ENCODE measurements around the gene SPCS1. TPM values are rescaled to one million over a fixed set of nuclear protein-coding genes. Genes with fewer than 3 reads are reported as not detected.
"Not testable (repeated sequence)": the region's sequence is repeated elsewhere in the genome, so short reads cannot be mapped to it uniquely, and the experiment has no call there.

The SPCS1 gene
- total RNA-seq, 1 donor from 2014 or later, result 132 TPM

DNA sequence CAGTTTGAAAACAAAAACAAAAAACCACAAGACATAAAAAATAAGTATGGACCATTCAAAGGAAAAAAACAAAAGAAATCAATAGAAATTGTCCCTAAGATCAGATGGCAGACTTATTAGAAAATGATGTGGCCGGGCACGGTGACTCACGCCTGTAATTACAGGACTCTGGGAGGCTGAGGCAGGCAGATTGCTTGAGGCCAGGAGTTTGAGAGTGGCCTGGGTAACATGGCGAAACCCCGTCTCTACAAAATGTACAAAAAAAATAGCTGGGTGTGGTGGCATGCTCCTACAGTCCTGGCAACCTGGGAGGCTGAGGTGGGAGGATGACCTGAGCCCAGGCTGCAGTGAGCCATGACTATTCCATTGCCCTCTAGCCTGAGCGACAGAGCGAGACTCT lies 16.6 kb downstream of the SPCS1 start:
- Mint-ChIP-seq H3K9me3 (peaks cover 5% of the 10 kb centered on the region), H3K36me3 (ENCODE audit: low read depth) (peaks cover 10% of the 10 kb centered on the region), H3K27me3 (ENCODE audit: insufficient read depth) (no peaks in the 10 kb centered on the region), H3K4me3 (no peak overlapping the region), H3K27ac (no peak overlapping the region), H3K4me1 (ENCODE audit: low read depth) (peaks cover 21% of the 10 kb centered on the region)
- DNase-seq (ENCODE audit: low spot score), result no peak
- intact Hi-C loops (cut with micrococcal nuclease), result no loop called here

DNA sequence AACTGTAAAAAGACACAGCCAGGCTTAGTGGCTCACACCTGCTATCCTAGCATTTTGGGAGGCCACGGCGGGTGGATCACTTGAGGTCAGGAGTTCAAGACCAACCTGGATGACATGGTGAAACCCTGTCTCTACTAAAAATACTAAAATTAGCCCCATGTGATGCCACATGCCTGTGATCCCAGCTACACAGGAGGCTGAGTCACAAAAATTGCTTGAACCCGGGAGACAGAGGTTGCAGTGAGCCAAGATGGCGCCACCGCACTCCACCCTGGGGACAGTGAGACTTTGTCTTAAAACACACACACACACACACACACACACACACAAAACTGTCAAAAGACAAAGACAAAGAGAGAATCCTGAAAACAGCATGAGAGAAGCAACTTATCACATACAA lies 18.0 kb downstream of the SPCS1 start:
- Mint-ChIP-seq H3K9me3 (peaks cover 16% of the 10 kb centered on the region), H3K4me1 (ENCODE audit: low read depth) (peaks cover 21% of the 10 kb centered on the region), H3K4me3 (no peak overlapping the region), H3K36me3 (ENCODE audit: low read depth) (peaks cover 11% of the 10 kb centered on the region), H3K27me3 (ENCODE audit: insufficient read depth) (no peaks in the 10 kb centered on the region), H3K27ac (no peak overlapping the region)
- DNase-seq (ENCODE audit: low spot score), result no peak
- intact Hi-C loops (cut with micrococcal nuclease), result no loop called here

DNA sequence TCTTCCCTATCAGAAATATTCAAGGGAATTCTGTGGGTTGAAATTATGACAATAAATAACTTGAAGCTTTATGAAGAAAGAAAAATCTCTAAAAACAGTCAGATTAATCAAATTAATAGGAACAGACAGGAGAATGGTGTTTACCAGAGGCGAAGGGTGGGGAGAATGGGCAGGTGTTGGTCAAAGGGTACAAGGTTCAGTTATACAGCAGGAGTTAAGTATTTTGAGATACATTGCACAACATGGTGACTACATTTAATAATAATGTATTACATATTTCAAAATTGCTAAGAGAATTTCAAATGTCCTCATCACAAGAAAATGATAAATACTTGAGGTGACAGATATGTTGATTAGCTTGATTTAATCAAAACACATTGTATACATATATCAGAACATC lies 18.6 kb downstream of the SPCS1 start:
- H3K27me3 Mint-ChIP-seq (ENCODE audit: insufficient read depth), result no peaks in the 10 kb centered on the region
- H3K9me3 Mint-ChIP-seq, result peaks cover 18% of the 10 kb centered on the region
- DNase-seq (ENCODE audit: low spot score), result no peak
- H3K4me3 Mint-ChIP-seq, result no peak overlapping the region
- H3K36me3 Mint-ChIP-seq (ENCODE audit: low read depth), result peaks cover 12% of the 10 kb centered on the region
- H3K4me1 Mint-ChIP-seq (ENCODE audit: low read depth), result peaks cover 21% of the 10 kb centered on the region
- no peak overlapping the region for H3K27ac Mint-ChIP-seq
- intact Hi-C loops (cut with micrococcal nuclease), result no loop called here

DNA sequence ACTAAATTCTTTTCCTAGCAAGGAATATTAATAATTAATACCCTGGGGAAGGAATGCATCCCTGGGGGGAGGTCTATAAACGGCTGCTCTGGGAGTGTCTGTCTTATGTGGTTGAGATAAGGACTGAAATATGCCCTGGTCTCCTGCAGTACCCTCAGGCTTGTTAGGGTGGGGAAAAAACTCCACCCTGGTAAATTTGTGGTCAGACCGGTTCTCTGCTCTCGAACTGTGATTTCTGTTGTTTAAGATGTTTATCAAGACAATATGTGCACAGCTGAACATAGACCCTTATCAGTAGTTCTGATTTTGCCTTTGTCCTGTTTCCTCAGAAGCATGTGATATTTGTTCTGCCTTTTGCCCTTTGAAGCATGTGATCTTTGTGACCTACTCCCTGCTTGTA lies 22.8 kb downstream of the SPCS1 start:
- intact Hi-C loops (cut with micrococcal nuclease); H3K27ac Mint-ChIP-seq; H3K27me3 Mint-ChIP-seq (ENCODE audit: insufficient read depth); DNase-seq (ENCODE audit: low spot score); H3K4me3 Mint-ChIP-seq: not testable (repeated sequence)
- Mint-ChIP-seq H3K9me3 (peaks cover 39% of the 10 kb centered on the region), H3K36me3 (ENCODE audit: low read depth) (peaks cover 46% of the 10 kb centered on the region), H3K4me1 (ENCODE audit: low read depth) (peaks cover 12% of the 10 kb centered on the region)

DNA sequence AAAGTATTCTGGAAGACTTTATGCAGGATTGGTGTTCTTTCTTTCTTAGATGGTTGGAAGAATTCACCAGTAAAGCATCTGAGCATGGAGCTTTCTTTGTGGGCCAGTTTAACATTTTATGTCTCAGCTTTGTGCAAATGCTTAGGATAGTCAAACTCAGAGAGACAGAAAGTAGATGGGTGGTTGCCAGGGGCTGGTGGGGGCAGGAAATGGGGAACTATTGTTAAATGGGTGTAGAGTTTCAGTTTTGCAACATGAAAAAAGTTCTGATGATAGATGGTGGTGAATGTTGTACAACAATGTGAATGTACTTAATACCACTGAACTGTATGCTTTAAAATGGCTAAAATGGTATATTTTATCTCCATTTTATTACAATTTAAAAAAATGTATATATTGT lies 24.8 kb downstream of the SPCS1 start:
- H3K4me1 Mint-ChIP-seq (ENCODE audit: low read depth), result peaks cover 12% of the 10 kb centered on the region
- no peak overlapping the region for H3K4me3 Mint-ChIP-seq
- no peaks in the 10 kb centered on the region for H3K27me3 Mint-ChIP-seq (ENCODE audit: insufficient read depth)
- peaks cover 44% of the 10 kb centered on the region for H3K9me3 Mint-ChIP-seq
- H3K27ac Mint-ChIP-seq, result no peak overlapping the region
- H3K36me3 Mint-ChIP-seq (ENCODE audit: low read depth), result peaks cover 56% of the 10 kb centered on the region
- intact Hi-C loops (cut with micrococcal nuclease), result no loop called here
- no peak for DNase-seq (ENCODE audit: low spot score)

DNA sequence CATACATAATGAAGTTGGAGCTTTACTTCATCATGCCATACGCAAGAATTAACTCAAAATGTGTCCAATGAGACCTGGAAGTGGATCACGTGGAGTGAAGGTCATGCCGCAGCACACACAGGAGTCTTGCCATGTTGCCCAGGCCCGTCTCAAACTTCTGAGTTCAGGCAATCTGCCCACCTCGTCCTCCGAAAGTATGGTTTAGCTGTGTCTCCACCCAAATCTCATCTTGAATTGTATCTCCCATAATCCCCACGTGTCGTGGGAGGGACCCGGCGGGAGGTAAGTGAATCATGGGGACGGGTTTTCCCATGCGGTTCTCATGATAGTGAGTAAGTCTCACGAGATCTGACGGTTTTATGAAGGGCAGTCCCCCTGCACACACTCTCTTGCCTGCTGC lies 25.7 kb downstream of the SPCS1 start:
- DNase-seq (ENCODE audit: low spot score), result no peak
- Mint-ChIP-seq H3K4me1 (ENCODE audit: low read depth) (peaks cover 12% of the 10 kb centered on the region), H3K9me3 (peaks cover 44% of the 10 kb centered on the region), H3K4me3 (no peak overlapping the region), H3K27ac (no peak overlapping the region), H3K36me3 (ENCODE audit: low read depth) (peaks cover 63% of the 10 kb centered on the region), H3K27me3 (ENCODE audit: insufficient read depth) (no peaks in the 10 kb centered on the region)
- intact Hi-C loops (cut with micrococcal nuclease), result no loop called here

DNA sequence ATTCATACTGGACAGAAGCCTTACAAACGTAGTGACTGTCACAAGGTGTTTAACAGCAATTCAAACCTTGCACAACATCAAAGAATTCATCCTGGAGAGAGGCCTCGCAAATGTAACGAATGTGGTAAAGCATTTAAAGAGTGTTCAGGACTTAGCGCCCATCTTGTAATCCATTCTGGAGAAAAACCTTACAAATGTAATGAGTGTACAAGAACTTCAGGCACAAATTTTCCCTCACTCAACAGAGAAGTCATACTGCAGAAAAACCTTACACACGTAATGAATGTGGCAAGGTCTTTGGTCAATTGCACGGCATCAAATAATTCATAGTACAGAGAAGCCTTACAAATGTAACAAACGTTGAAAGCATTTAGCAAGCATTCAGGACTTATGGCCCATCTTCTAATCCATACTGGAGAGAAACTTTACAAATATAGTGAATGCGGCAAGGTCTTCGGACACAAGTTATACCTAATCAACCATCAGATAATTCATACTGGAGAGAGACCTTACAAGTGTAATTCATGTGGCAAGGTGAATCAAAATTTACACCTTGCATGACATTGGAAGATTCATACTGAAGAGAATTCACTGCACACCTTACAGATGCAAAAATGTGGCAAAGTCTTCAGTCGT lies 27.5 kb downstream of the SPCS1 start:
- Mint-ChIP-seq H3K4me3 (no peak overlapping the region), H3K9me3 (peaks cover 37% of the 10 kb centered on the region), H3K27me3 (ENCODE audit: insufficient read depth) (no peaks in the 10 kb centered on the region), H3K36me3 (ENCODE audit: low read depth) (peaks cover 63% of the 10 kb centered on the region), H3K4me1 (ENCODE audit: low read depth) (peaks cover 12% of the 10 kb centered on the region), H3K27ac (no peak overlapping the region)
- DNase-seq (ENCODE audit: low spot score), result no peak
- intact Hi-C loops (cut with micrococcal nuclease), result no loop called here

DNA sequence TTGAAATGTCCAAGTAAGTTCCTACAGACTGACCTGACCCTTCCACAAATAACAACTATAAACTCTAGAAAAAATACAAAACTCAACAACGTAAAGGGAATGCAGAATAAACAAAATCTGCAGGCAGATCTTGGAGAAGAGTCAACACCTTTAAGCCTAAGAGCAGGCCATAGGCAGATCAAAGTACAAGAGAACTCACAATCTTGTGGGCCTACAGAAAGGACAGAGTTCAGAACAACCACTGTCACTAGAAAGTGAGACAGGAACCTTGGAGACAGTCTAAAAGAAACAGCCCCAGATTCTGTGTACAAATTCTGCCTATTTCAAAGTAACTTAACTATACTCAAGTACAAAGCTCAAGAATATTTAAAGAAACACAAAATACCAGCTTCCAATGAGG lies 33.8 kb downstream of the SPCS1 start:
- no peak overlapping the region for H3K27ac Mint-ChIP-seq
- H3K4me3 Mint-ChIP-seq, result no peak overlapping the region
- H3K4me1 Mint-ChIP-seq (ENCODE audit: low read depth), result no peaks in the 10 kb centered on the region
- no peaks in the 10 kb centered on the region for H3K27me3 Mint-ChIP-seq (ENCODE audit: insufficient read depth)
- peaks cover 1% of the 10 kb centered on the region for H3K9me3 Mint-ChIP-seq
- peaks cover 34% of the 10 kb centered on the region for H3K36me3 Mint-ChIP-seq (ENCODE audit: low read depth)
- intact Hi-C loops (cut with micrococcal nuclease), result loop anchor here (5.0 kb wide), 2 partner anchors 83 to 98 kb away; partner anchors contain the start of gene MUSTN1
- DNase-seq (ENCODE audit: low spot score), result no peak

DNA sequence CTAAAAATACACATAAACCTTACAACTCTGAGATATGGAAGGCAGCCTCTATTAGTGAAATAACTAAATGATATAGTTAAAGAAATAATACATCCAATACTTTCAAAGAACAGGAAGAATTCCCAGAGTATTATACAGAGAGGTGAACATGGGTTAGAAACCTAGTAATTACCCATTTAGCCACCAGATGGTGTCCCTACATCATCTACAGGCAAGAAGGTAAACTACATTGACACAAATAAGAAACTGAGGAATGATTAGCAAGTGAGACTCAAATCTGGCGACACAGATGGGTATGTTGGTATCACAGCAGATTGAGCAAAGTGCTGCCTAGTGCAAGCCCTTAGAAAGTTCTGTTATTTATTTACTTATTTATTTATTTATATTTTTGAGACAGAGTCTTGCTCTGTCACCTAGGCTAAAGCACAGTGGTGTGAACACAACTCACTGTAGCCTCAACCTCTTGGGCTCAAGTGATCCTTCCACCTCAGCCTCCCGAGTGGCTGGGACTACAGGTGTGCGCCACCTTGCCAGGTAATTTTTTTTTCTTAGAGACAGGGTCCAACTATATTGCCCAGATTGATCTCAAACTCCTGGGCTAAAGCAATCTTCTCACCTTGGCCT lies 36.6 kb downstream of the SPCS1 start:
- H3K27me3 Mint-ChIP-seq (ENCODE audit: insufficient read depth), result no peaks in the 10 kb centered on the region
- no peaks in the 10 kb centered on the region for H3K4me1 Mint-ChIP-seq (ENCODE audit: low read depth)
- DNase-seq (ENCODE audit: low spot score), result no peak
- no peak overlapping the region for H3K27ac Mint-ChIP-seq
- intact Hi-C loops (cut with micrococcal nuclease), result loop anchor here (1.0 to 5.0 kb wide), 5 partner anchors 57 to 330 kb away; partner anchors contain the start of gene MUSTN1
- H3K4me3 Mint-ChIP-seq, result no peak overlapping the region
- no peaks in the 10 kb centered on the region for H3K9me3 Mint-ChIP-seq
- H3K36me3 Mint-ChIP-seq (ENCODE audit: low read depth), result peaks cover 29% of the 10 kb centered on the region

DNA sequence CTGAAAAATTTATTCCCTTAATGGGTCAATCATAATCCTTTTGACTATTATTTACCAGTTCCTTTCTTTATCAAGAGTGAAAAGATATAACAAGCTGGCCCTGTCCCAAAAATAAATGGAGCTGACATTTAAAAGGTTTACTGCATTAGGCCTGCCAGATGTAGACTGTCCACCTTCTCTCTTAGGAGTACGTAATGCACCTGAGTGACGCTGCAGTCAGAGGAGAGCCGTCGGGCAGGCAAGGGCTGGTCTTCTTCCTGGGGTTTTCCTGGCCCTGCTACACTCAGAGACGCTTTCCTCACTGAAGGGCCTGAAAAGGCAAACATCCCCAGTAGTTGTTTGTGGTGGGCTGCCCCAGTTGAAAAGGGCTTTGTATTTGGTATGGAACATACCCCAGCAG lies 37.2 kb downstream of the SPCS1 start:
- no peaks in the 10 kb centered on the region for H3K9me3 Mint-ChIP-seq
- intact Hi-C loops (cut with micrococcal nuclease), result loop anchor here (2.0 to 5.0 kb wide), 3 partner anchors 79 to 192 kb away; partner anchors contain the start of gene MUSTN1

DNA sequence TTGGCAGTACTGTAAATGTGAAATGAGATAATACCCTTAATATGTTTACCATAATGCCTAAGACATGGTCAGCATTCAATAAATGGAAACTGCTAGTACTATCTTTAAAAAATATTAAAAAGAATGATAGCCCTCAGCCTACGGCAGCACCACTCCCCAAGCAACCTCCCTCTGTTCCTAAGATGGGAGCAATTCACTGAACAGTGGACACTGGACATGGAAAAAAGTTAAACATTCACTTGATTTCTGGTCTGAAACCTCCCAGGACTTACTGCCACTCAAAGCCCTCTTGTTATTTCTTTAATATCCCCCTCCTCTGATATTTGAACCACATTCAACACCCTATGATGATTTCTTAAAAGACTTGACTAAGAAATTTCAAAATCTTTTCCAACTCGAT lies 37.8 kb downstream of the SPCS1 start:
- no peak for DNase-seq (ENCODE audit: low spot score)
- Mint-ChIP-seq H3K27ac (no peak overlapping the region), H3K9me3 (no peaks in the 10 kb centered on the region), H3K4me1 (ENCODE audit: low read depth) (no peaks in the 10 kb centered on the region), H3K27me3 (ENCODE audit: insufficient read depth) (no peaks in the 10 kb centered on the region), H3K4me3 (no peak overlapping the region), H3K36me3 (ENCODE audit: low read depth) (peaks cover 34% of the 10 kb centered on the region)
- intact Hi-C loops (cut with micrococcal nuclease), result loop anchor here (2.0 to 5.0 kb wide), 3 partner anchors 79 to 191 kb away; partner anchors contain the start of gene MUSTN1

More for the DNA sequence above, 37.2 kb downstream of the SPCS1 start:
- DNase-seq (ENCODE audit: low spot score), result no peak
- no peak overlapping the region for H3K4me3 Mint-ChIP-seq
- H3K36me3 Mint-ChIP-seq (ENCODE audit: low read depth), result peaks cover 30% of the 10 kb centered on the region
- H3K27ac Mint-ChIP-seq, result no peak overlapping the region
- no peaks in the 10 kb centered on the region for H3K4me1 Mint-ChIP-seq (ENCODE audit: low read depth)
- no peaks in the 10 kb centered on the region for H3K27me3 Mint-ChIP-seq (ENCODE audit: insufficient read depth)

DNA sequence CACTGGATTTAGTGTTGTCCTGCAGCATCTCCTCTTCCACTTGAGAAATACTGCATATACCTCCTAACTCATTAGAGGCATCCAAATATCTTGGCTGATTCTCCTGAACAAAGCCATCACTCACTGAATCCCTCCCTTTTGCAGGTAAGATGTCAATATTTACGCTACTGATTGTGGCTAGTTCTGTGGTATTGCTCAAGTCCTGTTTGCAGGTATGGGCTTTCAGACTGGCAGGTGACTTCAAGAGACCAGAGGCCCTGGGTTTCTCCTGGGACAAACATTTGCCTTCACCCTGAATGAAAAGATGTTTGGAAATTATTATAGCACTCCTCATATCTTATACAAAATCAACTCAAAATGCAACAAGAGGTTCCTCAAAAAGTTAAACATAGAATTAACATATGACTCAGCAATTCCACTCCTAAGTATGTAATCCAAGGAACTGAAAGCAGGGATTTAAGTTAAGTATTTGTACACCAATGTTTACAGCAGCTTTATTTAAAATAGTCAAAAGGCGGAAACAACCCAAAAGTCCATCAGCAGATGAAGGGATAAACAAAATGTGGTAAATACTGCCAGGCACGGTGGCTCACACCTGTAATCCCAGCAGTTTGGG lies 46.2 kb downstream of the SPCS1 start:
- intact Hi-C loops (cut with micrococcal nuclease), result no loop called here
- Mint-ChIP-seq H3K27me3 (ENCODE audit: insufficient read depth) (no peaks in the 10 kb centered on the region), H3K27ac (no peak overlapping the region), H3K36me3 (ENCODE audit: low read depth) (peaks cover 23% of the 10 kb centered on the region), H3K4me1 (ENCODE audit: low read depth) (no peaks in the 10 kb centered on the region), H3K4me3 (no peak overlapping the region), H3K9me3 (no peaks in the 10 kb centered on the region)
- DNase-seq (ENCODE audit: low spot score), result no peak

DNA sequence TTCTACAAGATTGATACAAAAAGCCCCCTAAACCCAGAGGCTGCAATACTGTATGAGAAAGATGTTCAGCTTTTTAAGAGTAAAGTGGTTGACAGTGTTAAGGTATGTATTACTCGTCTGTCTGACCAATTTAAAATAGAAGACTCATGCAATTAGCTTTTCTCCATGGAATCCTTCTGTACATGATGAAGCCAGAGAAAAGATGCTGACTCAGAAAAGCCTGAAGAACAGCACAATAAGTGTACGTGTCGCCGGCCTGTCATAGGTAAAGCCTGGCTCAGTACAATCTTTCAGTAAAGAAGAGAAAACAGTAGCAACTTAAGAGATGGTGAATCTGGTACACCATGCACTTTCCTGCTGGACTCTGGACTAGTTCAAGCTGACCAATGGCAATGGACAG lies 48.5 kb downstream of the SPCS1 start:
- Mint-ChIP-seq H3K9me3 (no peaks in the 10 kb centered on the region), H3K27ac (no peak overlapping the region), H3K4me1 (ENCODE audit: low read depth) (peaks cover 2% of the 10 kb centered on the region), H3K36me3 (ENCODE audit: low read depth) (peaks cover 19% of the 10 kb centered on the region), H3K4me3 (no peak overlapping the region), H3K27me3 (ENCODE audit: insufficient read depth) (no peaks in the 10 kb centered on the region)
- intact Hi-C loops (cut with micrococcal nuclease), result no loop called here
- no peak for DNase-seq (ENCODE audit: low spot score)
